CD4-positive, alpha-beta T cell treated with Interleukin-12 subunit alpha and Interleukin-12 subunit beta, for 1 hour (primary cell): ENCODE measurements around the gene BLOC1S3.
A peak's percentile ranks its signal among the peaks of the same experiment; 100 is the strongest.

Source experiments
- DNase-seq: peaks from one replicate; pipeline ENCODE4 v3.0.0-alpha.2; 2020

BLOC1S3 gene

GRCh38 chr19:45146741-45147205 lies 31.8 kb upstream of the BLOC1S3 start:
- DNase-seq = no peak

GRCh38 chr19:45147835-45148676 lies 30.5 kb upstream of the BLOC1S3 start:
- DNase-seq = no peak

GRCh38 chr19:45149129-45149528 lies 29.5 kb upstream of the BLOC1S3 start:
- DNase-seq = no peak

GRCh38 chr19:45150180-45150579 lies 28.4 kb upstream of the BLOC1S3 start:
- DNase-seq = no peak

- DNase-seq = no peak
Observed at GRCh38 chr19:45150751-45151281, 27.8 kb upstream of the BLOC1S3 start.

- DNase-seq = no peak
Observed at GRCh38 chr19:45151320-45151719, 27.3 kb upstream of the BLOC1S3 start.

- DNase-seq = no peak
Observed at GRCh38 chr19:45151821-45152503, 26.6 kb upstream of the BLOC1S3 start.

GRCh38 chr19:45152504-45153338 lies 25.9 kb upstream of the BLOC1S3 start:
- peak; percentile 60 for DNase-seq

- peak; percentile 40 for DNase-seq
Observed at GRCh38 chr19:45153339-45154063, 25.1 kb upstream of the BLOC1S3 start.

GRCh38 chr19:45154064-45154827 lies 24.3 kb upstream of the BLOC1S3 start:
- DNase-seq = no peak

- no peak for DNase-seq
Observed at GRCh38 chr19:45156011-45156630, 22.5 kb upstream of the BLOC1S3 start.

- no peak for DNase-seq
Observed at GRCh38 chr19:45156751-45157150, 21.8 kb upstream of the BLOC1S3 start.

- no peak for DNase-seq
Observed at GRCh38 chr19:45158503-45159209, 19.9 kb upstream of the BLOC1S3 start.

- no peak for DNase-seq
Observed at GRCh38 chr19:45159210-45159970, 19.2 kb upstream of the BLOC1S3 start.

GRCh38 chr19:45159971-45160324 lies 18.6 kb upstream of the BLOC1S3 start:
- DNase-seq = no peak

- DNase-seq = no peak
Observed at GRCh38 chr19:45160870-45161737, 17.5 kb upstream of the BLOC1S3 start, which contains the start of gene NKPD1. Gene NKPD1 (minus strand): TSS chr19:45160982. CDS start chr19:45160150, 832 bp downstream.

GRCh38 chr19:45161738-45162607 lies 16.6 kb upstream of the BLOC1S3 start:
- DNase-seq = no peak
